GM19452 (cell line): ENCODE results near the gene SYNDIG1.
"Not testable (repeated sequence)": the region's sequence is repeated elsewhere in the genome, so short reads cannot be mapped to it uniquely, and the experiment has no call there.

Source experiments
- ATAC-seq: cut with Tn5 transposase; IDR thresholded peaks from one replicate; pipeline ENCODE4 v1.9.1; 2021; ENCODE audit not compliant: unreplicated experiment

SYNDIG1 gene

GRCh38 chr20:24491041-24491756 is 21.8 kb downstream of the SYNDIG1 start:
- ATAC-seq: no peak

- ATAC-seq: no peak
These were observed 22.7 kb downstream of the SYNDIG1 start for GRCh38 chr20:24492031-24492607.

GRCh38 chr20:24492698-24493097 is 23.3 kb downstream of the SYNDIG1 start:
- no peak for ATAC-seq

GRCh38 chr20:24493181-24493580 is 23.8 kb downstream of the SYNDIG1 start:
- no peak for ATAC-seq

GRCh38 chr20:24493661-24494459 is 24.4 kb downstream of the SYNDIG1 start:
- ATAC-seq: no peak

- ATAC-seq: no peak
These were observed 25.1 kb downstream of the SYNDIG1 start for GRCh38 chr20:24494460-24494920.

- ATAC-seq: no peak
These were observed 25.8 kb downstream of the SYNDIG1 start for GRCh38 chr20:24495266-24495665.

GRCh38 chr20:24497851-24498250 is 28.4 kb downstream of the SYNDIG1 start:
- no peak for ATAC-seq

GRCh38 chr20:24498641-24499040 is 29.2 kb downstream of the SYNDIG1 start:
- no peak for ATAC-seq

- ATAC-seq: no peak
These were observed 30.0 kb downstream of the SYNDIG1 start for GRCh38 chr20:24499472-24499871.

GRCh38 chr20:24501764-24502556 is 32.5 kb downstream of the SYNDIG1 start:
- ATAC-seq: no peak

GRCh38 chr20:24502661-24503060 is 33.2 kb downstream of the SYNDIG1 start:
- no peak for ATAC-seq

- no peak for ATAC-seq
These were observed 34.0 kb downstream of the SYNDIG1 start for GRCh38 chr20:24503352-24503931.

- ATAC-seq: no peak
These were observed 35.2 kb downstream of the SYNDIG1 start for GRCh38 chr20:24504331-24505285.

- ATAC-seq: no peak
These were observed 36.7 kb downstream of the SYNDIG1 start for GRCh38 chr20:24506146-24506545.

GRCh38 chr20:24506696-24507095 is 37.3 kb downstream of the SYNDIG1 start:
- no peak for ATAC-seq

GRCh38 chr20:24507182-24507853 is 37.9 kb downstream of the SYNDIG1 start:
- ATAC-seq: no peak

GRCh38 chr20:24512441-24512840 is 43.0 kb downstream of the SYNDIG1 start:
- not testable (repeated sequence) for ATAC-seq

GRCh38 chr20:24518515-24518914 is 49.1 kb downstream of the SYNDIG1 start:
- no peak for ATAC-seq
